Measurements from ENCODE around the gene TMEM209. TPM values are rescaled to one million over a fixed set of nuclear protein-coding genes. Genes with fewer than 3 reads are reported as not detected.
"Not testable (repeated sequence)": the region's sequence is repeated elsewhere in the genome, so short reads cannot be mapped to it uniquely, and the experiment has no call there.

The TMEM209 gene
- total RNA-seq, 1 donor from 2014 or later, result 4.2 TPM

DNA sequence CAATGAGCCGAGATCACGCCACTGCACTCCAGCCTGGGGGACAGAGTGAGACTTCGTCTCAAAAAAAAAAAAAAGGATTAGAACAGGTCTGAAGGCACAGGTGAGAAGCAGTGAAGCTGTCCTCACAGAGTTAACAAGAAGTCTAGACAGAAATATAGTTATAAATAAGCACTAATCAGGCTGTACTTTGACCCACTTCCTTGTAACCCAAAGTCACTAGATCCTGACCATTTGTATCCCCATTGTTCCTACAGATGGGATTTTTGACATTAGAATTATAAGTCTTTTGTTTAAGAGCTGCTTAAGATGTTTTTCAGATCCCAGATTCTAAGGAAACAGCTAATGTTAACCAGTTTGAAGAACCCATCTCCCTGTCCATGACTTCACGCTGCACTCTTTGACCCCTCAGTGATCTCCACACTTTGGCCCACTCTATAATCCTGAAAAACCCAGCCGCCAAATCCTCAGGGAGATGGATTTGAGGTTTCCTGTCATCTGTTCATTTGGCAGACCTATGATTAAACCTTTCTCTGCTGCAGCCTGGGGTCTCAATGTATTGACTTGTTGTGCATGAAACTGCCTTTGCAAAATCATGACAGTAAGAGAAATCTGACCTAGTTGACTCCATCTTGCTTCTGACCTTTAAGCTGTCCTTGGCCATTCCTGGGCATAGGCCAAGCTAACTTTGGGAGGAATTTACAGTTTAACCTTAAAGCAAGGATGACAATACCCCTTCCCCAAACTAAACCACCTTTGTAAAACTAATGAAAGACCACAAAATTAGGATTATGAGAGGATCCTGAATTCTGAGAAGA is 13.8 kb upstream of the TMEM209 start:
- no peak for DNase-seq (ENCODE audit: low read depth in 2 of 2)

DNA sequence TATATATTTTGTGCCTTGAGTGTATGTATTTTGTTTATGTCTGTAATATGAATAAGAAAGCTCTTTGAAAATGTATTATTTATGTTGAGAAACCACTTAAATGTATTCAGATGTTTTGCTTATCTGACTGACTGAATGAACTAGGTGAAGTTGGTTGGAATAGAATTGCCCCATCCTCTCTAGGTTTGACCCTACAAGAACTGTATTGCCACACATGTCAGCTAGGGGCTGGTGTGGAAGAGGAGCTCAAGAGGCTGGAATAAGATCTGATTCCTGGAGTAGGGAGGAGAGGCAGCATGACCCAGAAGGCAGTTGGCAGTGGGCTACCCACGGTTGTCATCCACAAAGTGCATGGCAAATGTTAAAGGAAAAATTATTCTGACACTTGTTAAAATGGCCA is 11.5 kb upstream of the TMEM209 start:
- DNase-seq (ENCODE audit: low read depth in 2 of 2), result no peak

DNA sequence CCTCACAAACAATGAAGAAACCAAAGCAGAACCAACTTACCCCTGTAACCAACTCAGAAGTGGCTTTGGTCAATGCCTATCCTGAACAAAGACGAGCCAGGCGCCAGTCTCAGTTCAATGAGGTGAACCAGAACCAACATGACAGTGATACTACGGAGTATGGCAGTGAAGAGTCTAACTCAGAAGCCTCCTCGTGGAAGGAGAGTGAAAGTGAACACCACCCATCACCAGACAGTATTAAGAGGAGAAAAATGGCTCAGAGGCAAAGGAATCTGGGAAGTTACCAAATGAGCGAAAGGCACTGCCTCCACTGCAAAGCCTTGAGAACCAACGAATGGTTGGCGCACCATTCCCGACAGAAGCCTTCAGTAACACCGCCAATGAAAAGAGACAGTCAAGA is 10.8 kb upstream of the TMEM209 start:
- DNase-seq (ENCODE audit: low read depth in 2 of 2), result no peak

DNA sequence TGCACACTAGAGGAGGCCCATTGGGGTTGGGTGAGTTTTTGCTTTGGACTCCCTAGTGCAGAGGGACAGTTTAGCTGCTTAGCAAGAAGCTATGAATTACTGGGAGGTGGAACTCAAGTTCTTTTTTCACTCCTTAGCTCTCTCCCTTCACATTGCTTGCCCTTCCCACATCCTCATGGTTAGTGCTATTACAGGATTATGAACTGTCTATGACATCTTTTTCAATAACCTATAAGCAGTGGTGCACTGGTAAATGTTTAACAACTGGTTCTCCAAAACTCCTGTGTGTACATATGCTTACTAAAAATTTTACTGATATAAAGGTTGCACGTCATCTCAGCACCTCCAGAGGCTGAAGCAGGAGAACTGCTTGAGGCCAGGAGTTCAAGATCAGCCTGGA is 8.6 kb upstream of the TMEM209 start:
- no peak for DNase-seq (ENCODE audit: low read depth in 2 of 2)

DNA sequence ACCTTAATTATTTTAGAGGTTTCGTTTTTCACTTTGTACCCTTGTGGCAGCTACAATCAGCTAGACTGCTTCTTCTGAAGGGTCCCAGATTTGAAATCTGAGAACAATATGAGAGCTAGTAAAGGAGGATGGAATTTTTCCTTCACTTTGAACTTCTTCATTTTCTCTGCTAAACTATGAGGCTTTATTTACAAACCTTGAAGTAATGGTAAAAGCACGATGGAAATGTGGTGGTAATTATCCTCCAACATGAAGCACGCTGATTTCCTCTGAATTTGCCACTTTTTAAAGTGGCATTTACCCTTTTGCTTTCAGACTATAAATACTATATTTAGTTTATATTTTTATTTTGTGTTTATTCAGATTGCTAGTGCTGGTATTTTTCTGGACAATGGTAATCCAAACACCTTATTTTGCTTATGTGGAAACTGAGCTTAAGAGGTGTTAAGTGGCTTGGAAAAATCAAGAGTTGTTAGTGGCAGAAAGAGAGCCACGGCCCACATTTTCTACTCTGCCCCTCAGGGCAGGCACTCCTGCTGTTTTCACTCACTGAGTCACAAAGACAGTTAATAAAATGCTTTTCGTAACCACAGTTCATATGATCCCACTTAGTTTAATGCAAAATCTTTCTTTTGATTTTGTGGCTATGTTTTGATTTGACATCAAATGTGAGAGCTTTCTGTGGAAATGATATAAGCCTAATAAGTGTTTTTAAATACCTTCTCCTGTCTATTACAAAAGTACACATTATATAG is 5.2 kb upstream of the TMEM209 start:
- no peak for DNase-seq (ENCODE audit: low read depth in 2 of 2)

DNA sequence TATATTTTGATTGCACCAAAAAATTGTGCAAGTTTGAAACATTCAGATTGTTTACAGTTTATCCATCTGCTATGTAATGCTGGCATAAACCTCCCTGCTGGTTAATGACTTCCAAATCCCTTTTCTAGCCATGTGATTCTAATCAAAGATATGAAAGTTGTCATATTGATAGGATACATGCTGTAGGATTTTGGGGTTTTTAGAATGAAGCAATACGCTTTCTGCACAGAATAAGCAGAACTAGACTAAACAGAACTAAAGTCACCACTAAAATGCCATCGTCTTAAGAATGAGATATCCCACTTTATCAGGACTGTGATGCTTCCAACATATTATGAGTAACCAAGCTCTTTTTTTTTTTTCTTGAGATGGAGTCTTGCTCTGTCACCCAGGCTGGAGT is 3.3 kb upstream of the TMEM209 start:
- DNase-seq (ENCODE audit: low read depth in 2 of 2), result no peak

DNA sequence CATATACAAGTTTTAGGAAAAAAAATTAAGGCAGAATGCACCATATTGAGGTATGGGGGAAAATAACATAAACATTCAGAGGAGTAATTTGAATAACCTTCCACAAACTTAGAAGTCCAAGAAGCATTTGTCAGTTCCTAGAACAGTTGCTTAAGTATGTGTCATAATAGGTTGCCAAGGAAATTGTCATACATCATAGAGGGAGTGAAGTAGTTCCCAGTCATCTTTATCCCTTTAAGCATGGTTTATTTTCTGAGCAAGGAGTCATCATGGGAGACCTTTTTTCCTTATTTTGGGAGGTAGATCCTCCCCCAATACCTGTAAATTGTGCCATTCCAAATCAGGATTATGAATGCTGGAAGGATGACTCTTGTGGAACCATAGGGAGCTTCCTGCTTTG is 2.4 kb upstream of the TMEM209 start, which contains the start of gene SSMEM1:
Gene SSMEM1, plus strand, starts transcription at position 219 of the 400 bp plus-strand sequence. Its CDS starts 51 bp downstream, at position 270.
- DNase-seq (ENCODE audit: low read depth in 2 of 2), result no peak

DNA sequence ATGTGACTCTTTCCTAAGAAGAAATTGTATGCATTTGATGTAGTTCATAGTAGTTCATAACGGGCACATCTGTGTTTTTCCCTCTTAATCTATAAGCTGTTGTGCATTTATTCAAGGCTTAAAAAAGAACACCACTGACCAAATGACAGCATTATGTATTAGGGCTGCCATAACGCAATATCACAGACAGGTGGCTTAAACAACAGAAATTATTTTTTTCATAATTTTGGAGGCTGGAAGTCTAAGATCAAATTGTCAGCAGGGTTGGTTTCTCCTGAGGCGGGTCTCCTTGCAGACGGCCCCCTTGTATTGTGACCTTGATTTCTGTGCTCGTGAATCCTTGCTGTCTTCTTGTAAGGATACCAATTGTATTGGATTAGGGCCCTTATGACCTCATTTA is 1.8 kb upstream of the TMEM209 start:
- no peak for DNase-seq (ENCODE audit: low read depth in 2 of 2)

DNA sequence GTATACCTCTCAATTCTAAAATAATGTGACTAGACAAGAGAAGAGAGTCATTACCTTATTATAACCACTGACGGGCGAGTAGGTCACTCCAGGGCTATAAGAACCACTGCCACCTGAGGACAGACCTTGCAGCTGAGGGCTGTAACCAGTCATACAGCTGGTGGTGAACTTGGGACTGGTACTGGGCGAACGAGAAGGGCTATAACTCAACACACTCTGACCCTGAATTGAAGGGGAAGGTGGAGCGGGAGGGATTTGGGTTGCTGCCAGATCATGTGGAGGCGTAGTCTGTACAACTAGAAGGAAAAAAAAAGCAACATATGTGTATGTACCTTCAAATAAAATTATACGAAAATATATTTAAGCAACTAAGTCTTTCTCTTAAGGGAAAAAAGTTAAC is 3.4 kb downstream of the TMEM209 start:
- DNase-seq (ENCODE audit: low read depth in 2 of 2), result no peak

DNA sequence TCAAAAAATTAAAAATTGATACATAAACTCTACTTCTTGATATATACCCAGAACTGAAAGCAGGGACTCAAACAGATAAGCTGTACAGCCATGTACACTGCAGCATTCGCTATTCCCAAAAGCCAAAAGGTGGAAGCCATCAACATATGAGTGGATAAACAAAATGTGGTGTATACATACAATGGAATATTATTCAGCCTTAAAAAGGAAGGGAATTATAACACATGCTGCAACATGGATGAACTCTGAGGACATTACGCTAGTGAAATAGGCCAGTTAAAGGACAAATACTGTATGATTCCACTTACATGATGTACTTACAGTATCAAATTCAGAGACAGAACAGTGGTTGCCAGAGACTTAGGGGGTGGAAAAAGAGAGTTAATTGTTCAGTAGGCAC is 8.1 kb downstream of the TMEM209 start:
- no peak for DNase-seq (ENCODE audit: low read depth in 2 of 2)

DNA sequence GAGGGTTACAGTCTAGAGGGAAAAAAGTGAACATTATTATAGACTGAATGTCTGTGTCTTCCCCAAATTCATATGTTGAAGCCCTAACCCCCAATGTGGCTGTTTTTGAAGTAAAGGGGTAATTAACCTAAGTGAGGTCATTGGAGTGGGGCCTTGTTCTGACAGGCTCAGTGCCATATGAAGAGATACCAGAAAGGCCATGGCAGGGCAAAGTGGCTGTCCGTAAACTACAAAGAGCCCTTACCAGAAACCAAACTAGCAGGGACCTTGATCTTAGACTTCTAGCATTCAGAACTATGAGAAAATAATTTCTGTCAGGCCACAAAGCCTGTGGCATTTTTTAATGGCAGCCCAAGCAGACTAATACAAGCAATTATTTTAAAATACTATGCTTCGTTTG is 8.7 kb downstream of the TMEM209 start:
- no peak for DNase-seq (ENCODE audit: low read depth in 2 of 2)

DNA sequence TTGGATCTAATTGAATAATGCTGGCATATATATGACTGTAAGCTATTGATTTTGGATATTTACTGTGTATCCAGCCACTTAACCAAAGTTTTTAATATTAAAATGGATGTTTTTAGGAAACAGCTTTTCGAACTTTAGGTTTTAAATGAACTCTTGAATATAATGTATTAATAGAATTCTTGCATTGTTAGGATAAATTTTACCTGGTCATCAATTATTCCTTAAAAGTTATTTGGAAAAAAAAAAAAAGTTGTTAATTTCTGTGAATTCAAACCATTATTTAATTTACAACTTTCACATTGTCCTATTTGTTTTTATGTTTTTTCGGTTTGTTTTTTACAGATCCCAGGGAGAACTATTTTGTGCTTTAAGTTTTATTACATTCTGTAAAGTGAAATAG is 9.8 kb downstream of the TMEM209 start:
- no peak for DNase-seq (ENCODE audit: low read depth in 2 of 2)

DNA sequence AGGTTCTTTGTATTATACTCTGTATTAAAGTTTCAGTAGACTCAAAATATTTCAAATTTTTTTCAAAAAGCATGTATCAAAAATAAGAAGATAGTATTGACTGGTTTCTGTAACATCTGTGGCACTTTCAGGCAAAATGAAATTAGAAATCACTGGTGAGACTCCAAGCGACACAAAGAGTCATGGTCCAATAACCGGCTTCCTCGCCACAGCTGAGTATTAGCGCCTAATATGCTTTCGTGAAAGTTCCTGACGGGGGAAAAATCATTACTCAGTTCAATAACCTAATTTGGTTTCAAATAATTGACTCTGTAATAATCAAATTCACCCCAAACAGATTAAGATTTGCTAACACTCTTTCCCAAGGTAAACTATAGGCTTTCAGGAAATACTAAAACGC is 13.4 kb downstream of the TMEM209 start:
- no peak for DNase-seq (ENCODE audit: low read depth in 2 of 2)

DNA sequence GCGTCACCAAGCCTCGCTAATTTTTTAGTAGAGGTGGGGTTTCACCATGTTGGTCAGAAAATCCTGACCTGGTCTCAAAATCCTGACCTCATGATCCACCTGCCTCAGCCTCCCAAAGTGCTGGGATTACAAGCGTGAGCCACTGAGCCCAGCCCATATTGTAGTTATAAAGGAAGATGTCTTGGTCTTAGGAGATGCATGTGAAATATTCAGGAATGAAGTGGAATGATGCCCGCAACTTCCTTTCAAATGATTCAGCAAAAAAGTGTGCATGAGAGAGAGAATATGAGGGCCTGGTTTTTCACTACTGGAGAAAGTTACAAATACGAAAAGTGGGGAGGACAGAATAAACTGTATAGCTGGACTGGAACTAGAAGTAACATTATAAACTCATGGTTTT is 15.9 kb downstream of the TMEM209 start:
- no peak for DNase-seq (ENCODE audit: low read depth in 2 of 2)

DNA sequence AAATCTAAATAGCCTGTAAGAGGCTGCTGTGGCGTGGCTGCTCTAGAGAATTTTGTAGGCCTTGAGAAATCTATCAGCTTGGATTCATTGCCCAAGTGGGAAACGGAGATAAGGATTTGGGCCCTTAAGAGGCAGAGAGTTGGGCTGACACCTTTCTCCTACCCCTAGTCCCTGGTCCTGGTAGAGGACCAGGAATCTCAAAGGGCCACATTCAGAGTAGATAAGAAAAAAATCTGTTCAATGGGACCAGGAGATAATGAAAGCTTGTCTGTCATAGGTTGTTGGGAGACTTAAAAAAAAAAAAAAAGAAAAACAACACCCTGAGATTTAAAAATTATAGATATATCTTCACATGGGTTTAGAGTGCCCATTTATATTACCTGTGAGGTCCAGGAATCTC is 17.8 kb downstream of the TMEM209 start:
- DNase-seq (ENCODE audit: low read depth in 2 of 2), result no peak

DNA sequence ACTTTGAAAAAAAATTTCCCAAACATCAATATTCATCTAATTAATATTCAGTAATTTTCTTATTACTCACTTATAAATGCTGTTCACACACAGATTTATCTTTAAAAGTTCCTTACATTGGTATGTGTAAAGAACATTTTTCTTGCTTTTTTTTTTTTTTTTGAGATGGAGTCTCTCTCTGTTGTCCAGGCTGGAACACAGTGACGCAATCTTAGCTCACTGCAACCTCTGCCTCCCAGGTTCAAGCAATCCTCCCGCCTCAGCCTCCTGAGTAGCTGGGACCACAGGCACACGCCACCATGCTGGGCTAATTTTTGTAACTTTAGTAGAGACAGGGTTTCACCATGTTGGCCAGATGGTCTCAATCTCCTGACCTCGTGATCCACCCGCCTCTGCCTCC is 20.9 kb downstream of the TMEM209 start:
- DNase-seq (ENCODE audit: low read depth in 2 of 2), result not testable (repeated sequence)

DNA sequence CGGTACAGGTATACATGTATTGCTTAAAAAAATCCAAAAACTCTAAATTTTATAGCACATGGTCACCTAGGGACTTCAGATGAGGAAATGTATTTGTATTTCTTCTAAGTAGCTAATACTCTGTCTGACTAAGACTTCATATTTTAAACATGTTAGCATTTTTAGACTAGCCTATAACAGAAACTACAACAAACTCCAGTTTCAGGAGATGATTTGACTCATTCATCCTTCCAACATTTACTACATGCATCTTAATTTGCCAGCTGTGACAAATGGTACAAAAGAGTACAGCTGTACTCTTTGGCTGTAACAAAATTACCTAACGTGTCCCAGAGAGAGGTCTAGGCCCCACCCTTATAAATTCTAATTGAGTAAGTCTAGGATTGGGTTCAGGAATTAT is 22.2 kb downstream of the TMEM209 start:
- no peak for DNase-seq (ENCODE audit: low read depth in 2 of 2)

DNA sequence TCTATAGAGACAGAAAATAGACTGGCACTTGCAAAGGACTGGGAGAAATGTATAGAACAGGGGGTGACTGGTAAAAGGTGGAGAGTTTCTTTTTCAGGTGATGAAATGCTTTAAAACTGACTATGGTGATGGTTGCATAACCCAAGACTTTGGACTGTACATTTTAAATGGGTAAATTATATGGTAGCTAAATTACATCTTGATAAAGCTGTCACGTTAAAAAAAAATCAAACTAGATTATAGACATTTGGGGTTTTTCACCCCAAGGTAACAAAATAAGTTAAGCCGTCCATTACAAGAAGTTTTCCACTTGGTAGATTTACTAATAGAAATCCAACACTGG is 24.0 kb downstream of the TMEM209 start:
- no peak for DNase-seq (ENCODE audit: low read depth in 2 of 2)

DNA sequence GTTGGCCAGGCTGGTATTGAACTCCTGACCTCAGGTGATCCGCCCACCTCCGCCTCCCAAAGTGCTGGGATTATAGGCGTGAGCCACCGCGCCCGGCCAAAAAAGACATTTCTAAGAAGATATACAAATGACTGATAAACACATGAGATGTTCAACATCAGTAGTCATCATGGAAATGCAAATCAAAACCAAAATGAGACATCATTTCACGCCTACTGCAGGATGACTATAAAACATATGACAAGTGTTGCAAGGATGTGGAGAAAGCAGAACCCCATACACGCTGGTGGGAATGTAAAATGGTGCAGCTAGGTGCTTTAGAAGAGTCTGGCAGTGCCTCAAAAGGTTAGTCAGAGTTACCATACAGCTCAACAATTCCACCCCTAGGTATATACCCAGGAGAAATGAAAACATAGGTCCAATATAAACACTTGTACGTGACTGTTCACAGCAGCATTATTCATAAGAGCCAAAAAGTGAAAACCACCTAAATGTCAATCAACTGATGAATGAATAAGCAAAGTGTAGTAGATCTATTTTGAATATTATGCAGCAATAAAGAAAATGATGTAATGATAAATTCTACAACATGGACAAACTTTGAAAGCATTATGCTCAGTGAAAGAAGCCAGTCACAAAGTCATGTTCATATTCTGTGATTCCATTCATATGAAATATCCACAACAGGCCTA is 24.5 kb downstream of the TMEM209 start:
- DNase-seq (ENCODE audit: low read depth in 2 of 2), result no peak

DNA sequence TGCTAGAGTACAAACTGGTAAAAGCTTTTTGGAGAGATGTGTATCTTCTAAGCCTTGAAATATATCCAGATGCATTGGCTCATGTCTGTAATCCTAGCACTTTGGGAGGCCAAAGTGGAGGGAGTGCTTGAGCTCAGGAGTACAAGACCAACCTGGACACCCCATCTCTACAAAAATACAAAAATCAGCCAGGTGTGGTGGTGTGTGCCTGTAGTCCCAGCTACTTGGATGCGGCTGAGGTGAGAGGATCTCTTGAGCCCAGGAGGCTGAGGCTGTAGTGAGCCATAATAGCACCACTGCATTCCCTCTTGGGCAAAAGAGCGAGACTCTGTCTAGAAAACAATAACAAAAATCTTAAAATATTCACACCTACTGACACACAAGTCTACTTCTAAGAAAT is 25.6 kb downstream of the TMEM209 start:
- no peak for DNase-seq (ENCODE audit: low read depth in 2 of 2)

DNA sequence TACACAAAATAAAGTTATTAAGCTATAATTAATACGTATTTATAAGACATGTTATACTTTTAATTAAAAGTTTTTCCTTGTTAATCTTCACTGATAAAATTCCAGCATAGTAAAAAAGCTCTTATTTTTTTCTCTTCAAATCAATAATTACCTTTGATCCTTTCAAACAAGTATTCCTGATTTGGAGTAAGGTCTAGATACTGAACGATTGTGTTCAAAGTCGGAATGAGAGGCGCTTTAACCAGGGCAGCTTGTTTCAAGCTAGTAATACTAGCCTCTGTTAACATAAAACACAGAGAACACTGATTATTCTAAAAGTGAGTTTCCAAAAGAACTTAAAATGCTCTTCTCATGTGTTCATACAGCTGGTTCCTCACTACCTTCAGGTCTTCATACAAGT is 27.0 kb downstream of the TMEM209 start:
- no peak for DNase-seq (ENCODE audit: low read depth in 2 of 2)

DNA sequence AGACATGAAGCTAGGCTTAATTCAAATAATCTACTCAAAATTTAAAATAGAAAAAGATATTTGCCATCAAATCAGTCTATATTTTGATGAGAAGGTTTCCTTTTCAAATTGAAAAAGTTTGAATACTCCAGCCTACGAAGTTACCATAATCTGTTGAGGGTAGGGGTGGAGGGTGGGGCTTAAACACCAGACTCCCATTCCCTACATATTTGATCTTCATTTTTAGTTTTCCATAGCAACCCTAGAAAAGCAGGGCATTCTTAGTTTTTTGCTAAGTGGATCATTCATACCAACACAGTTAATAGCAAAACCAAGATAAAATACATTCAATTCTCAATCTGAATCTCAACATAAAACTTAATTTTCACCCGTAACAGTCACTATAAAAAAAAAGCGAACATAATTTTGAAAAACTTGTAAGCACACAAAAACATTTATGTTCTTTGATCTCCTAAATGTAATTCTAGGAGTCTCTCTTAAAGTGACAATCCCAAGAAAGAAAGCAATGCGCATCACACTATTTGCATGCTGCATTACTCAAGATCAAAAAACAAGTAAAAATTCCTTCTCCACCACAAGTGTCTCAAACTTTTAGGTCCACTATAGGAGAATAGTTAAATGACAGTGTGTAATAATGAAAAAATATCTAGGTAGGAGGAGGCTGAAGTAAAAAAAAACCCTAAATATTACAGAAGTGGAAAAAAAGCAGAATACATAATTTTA is 30.8 kb downstream of the TMEM209 start:
- DNase-seq (ENCODE audit: low read depth in 2 of 2), result no peak

All from dermis microvascular lymphatic vessel endothelial cell (primary cell).